ENCODE results near the gene DRG2. TPM values are rescaled to one million over a fixed set of nuclear protein-coding genes. Genes with fewer than 3 reads are reported as not detected.

DRG2 gene
- total RNA-seq, 2 experiments from 2014 or later = 54.5 to 57.0 TPM

- no peak overlapping the region for H3K27ac Mint-ChIP-seq
- H3K9me3 Mint-ChIP-seq (ENCODE audit: low read depth) = no peaks in the 10 kb centered on the region
- no peaks in the 10 kb centered on the region for H3K4me1 Mint-ChIP-seq
- H3K27me3 Mint-ChIP-seq = no peaks in the 10 kb centered on the region
- ATAC-seq (no peak), DNase-seq (no peak)
- no peak overlapping the region for H3K4me3 Mint-ChIP-seq
- H3K36me3 Mint-ChIP-seq = no peaks in the 10 kb centered on the region
- CTCF ChIA-PET = interaction anchor here (1.4 kb wide), 1 partner anchor 10 kb away, joined by 3 read pairs; no protein-coding TSS in a partner anchor
These were observed 45.0 kb downstream of the DRG2 start for GRCh38 chr17:18132711-18133110.

- Mint-ChIP-seq H3K9me3 (ENCODE audit: low read depth) (no peaks in the 10 kb centered on the region), H3K4me3 (no peak overlapping the region), H3K27me3 (no peaks in the 10 kb centered on the region), H3K36me3 (no peaks in the 10 kb centered on the region), H3K27ac (no peak overlapping the region), H3K4me1 (no peaks in the 10 kb centered on the region)
- no peak for DNase-seq
- no peak for ATAC-seq
- CTCF ChIA-PET = no interaction called here
These were observed 48.6 kb downstream of the DRG2 start for GRCh38 chr17:18136357-18136756.

GRCh38 chr17:18138065-18138749 is 50.5 kb downstream of the DRG2 start:
- no peak overlapping the region for H3K4me3 Mint-ChIP-seq

GRCh38 chr17:18139092-18139491 is 51.3 kb downstream of the DRG2 start:
- Mint-ChIP-seq H3K9me3 (ENCODE audit: low read depth) (no peaks in the 10 kb centered on the region), H3K27me3 (no peaks in the 10 kb centered on the region), H3K27ac (no peak overlapping the region), H3K4me3 (no peak overlapping the region), H3K4me1 (no peaks in the 10 kb centered on the region), H3K36me3 (no peaks in the 10 kb centered on the region)
- ATAC-seq (no peak), DNase-seq (no peak)
- CTCF ChIA-PET = interaction anchor here (0.8 to 1.4 kb wide), 2 partner anchors 13 to 49 kb away, joined by 4 to 5 read pairs; no protein-coding TSS in a partner anchor

More at GRCh38 chr17:18138065-18138749, 50.5 kb downstream of the DRG2 start:
- no peaks in the 10 kb centered on the region for H3K9me3 Mint-ChIP-seq (ENCODE audit: low read depth)
- no peaks in the 10 kb centered on the region for H3K4me1 Mint-ChIP-seq
- DNase-seq (no peak), ATAC-seq (no peak)
- H3K27ac Mint-ChIP-seq = no peak overlapping the region
- no peaks in the 10 kb centered on the region for H3K36me3 Mint-ChIP-seq
- H3K27me3 Mint-ChIP-seq = no peaks in the 10 kb centered on the region
- CTCF ChIA-PET = interaction anchor here (0.8 to 1.4 kb wide), 3 partner anchors 14 to 80 kb away, joined by 4 to 5 read pairs (median 4); no protein-coding TSS in a partner anchor

GRCh38 chr17:18139498-18139897 is 51.8 kb downstream of the DRG2 start:
- Mint-ChIP-seq H3K4me1 (no peaks in the 10 kb centered on the region), H3K27me3 (no peaks in the 10 kb centered on the region), H3K9me3 (ENCODE audit: low read depth) (no peaks in the 10 kb centered on the region), H3K36me3 (no peaks in the 10 kb centered on the region), H3K4me3 (no peak overlapping the region), H3K27ac (no peak overlapping the region)
- CTCF ChIA-PET = interaction anchor here (0.9 to 2.5 kb wide), 3 partner anchors 43 to 49 kb away, joined by 3 to 7 read pairs (median 5); no protein-coding TSS in a partner anchor
- ATAC-seq (no peak), DNase-seq (no peak)

- no peak for ATAC-seq
These were observed 52.2 kb downstream of the DRG2 start for GRCh38 chr17:18139949-18140348.

GRCh38 chr17:18140648-18141047 is 52.9 kb downstream of the DRG2 start:
- Mint-ChIP-seq H3K27ac (no peak overlapping the region), H3K9me3 (ENCODE audit: low read depth) (no peaks in the 10 kb centered on the region), H3K4me3 (no peak overlapping the region), H3K27me3 (no peaks in the 10 kb centered on the region), H3K36me3 (no peaks in the 10 kb centered on the region), H3K4me1 (no peaks in the 10 kb centered on the region)
- CTCF ChIA-PET = interaction anchor here (0.9 to 2.5 kb wide), 11 partner anchors 9 to 645 kb away, joined by 3 to 7 read pairs (median 3); partner anchors contain the start of gene RASD1
- DNase-seq = no peak
- no peak for ATAC-seq

More at GRCh38 chr17:18139949-18140348, 52.2 kb downstream of the DRG2 start:
- Mint-ChIP-seq H3K27me3 (no peaks in the 10 kb centered on the region), H3K4me3 (no peak overlapping the region), H3K4me1 (no peaks in the 10 kb centered on the region), H3K36me3 (no peaks in the 10 kb centered on the region), H3K9me3 (ENCODE audit: low read depth) (no peaks in the 10 kb centered on the region), H3K27ac (no peak overlapping the region)
- no peak for DNase-seq
- CTCF ChIA-PET = interaction anchor here (0.9 to 2.5 kb wide), 7 partner anchors 8 to 84 kb away, joined by 3 to 7 read pairs (median 5); no protein-coding TSS in a partner anchor

- Mint-ChIP-seq H3K27ac (no peak overlapping the region), H3K9me3 (ENCODE audit: low read depth) (no peaks in the 10 kb centered on the region), H3K27me3 (no peaks in the 10 kb centered on the region), H3K4me1 (no peaks in the 10 kb centered on the region), H3K4me3 (no peak overlapping the region), H3K36me3 (no peaks in the 10 kb centered on the region)
- no peak for DNase-seq
- CTCF ChIA-PET = interaction anchor here (0.9 to 2.5 kb wide), 12 partner anchors 10 to 645 kb away, joined by 3 to 7 read pairs (median 4); partner anchors contain the start of gene RASD1
- ATAC-seq = peak; percentile 71
These were observed 53.6 kb downstream of the DRG2 start for GRCh38 chr17:18141210-18141803.

- DNase-seq (no peak), ATAC-seq (no peak)
- H3K9me3 Mint-ChIP-seq (ENCODE audit: low read depth) = no peaks in the 10 kb centered on the region
- no peak overlapping the region for H3K27ac Mint-ChIP-seq
- no peak overlapping the region for H3K4me3 Mint-ChIP-seq
- H3K4me1 Mint-ChIP-seq = no peaks in the 10 kb centered on the region
- H3K36me3 Mint-ChIP-seq = no peaks in the 10 kb centered on the region
- CTCF ChIA-PET = interaction anchor here (0.7 to 1.5 kb wide), 6 partner anchors 10 to 40 kb away, joined by 3 to 5 read pairs (median 4); no protein-coding TSS in a partner anchor
- no peaks in the 10 kb centered on the region for H3K27me3 Mint-ChIP-seq
These were observed 54.7 kb downstream of the DRG2 start for GRCh38 chr17:18142417-18142816.

- CTCF ChIA-PET = interaction anchor here (1.5 kb wide), 1 partner anchor 11 kb away, joined by 3 read pairs; no protein-coding TSS in a partner anchor
- DNase-seq (no peak), ATAC-seq (no peak)
- Mint-ChIP-seq H3K27ac (no peak overlapping the region), H3K36me3 (no peaks in the 10 kb centered on the region), H3K4me3 (no peak overlapping the region), H3K4me1 (no peaks in the 10 kb centered on the region), H3K9me3 (ENCODE audit: low read depth) (no peaks in the 10 kb centered on the region), H3K27me3 (no peaks in the 10 kb centered on the region)
These were observed 55.5 kb downstream of the DRG2 start for GRCh38 chr17:18143044-18143936.

GRCh38 chr17:18144261-18144660 is 56.5 kb downstream of the DRG2 start:
- no peaks in the 10 kb centered on the region for H3K36me3 Mint-ChIP-seq
- no peaks in the 10 kb centered on the region for H3K27me3 Mint-ChIP-seq
- ATAC-seq = no peak
- H3K4me1 Mint-ChIP-seq = no peaks in the 10 kb centered on the region
- no peak for DNase-seq
- no peak overlapping the region for H3K4me3 Mint-ChIP-seq
- H3K9me3 Mint-ChIP-seq (ENCODE audit: low read depth) = no peaks in the 10 kb centered on the region
- no peak overlapping the region for H3K27ac Mint-ChIP-seq
- CTCF ChIA-PET = no interaction called here

GRCh38 chr17:18144855-18145254 is 57.1 kb downstream of the DRG2 start:
- ATAC-seq (no peak), DNase-seq (no peak)
- Mint-ChIP-seq H3K27me3 (no peaks in the 10 kb centered on the region), H3K27ac (no peak overlapping the region), H3K4me1 (no peaks in the 10 kb centered on the region), H3K9me3 (ENCODE audit: low read depth) (no peaks in the 10 kb centered on the region), H3K4me3 (no peak overlapping the region), H3K36me3 (no peaks in the 10 kb centered on the region)
- CTCF ChIA-PET = no interaction called here

- H3K4me1 Mint-ChIP-seq = no peaks in the 10 kb centered on the region
- H3K36me3 Mint-ChIP-seq = no peaks in the 10 kb centered on the region
- no peak overlapping the region for H3K27ac Mint-ChIP-seq
- no peak for ATAC-seq
- no peaks in the 10 kb centered on the region for H3K9me3 Mint-ChIP-seq (ENCODE audit: low read depth)
- CTCF ChIA-PET = no interaction called here
- DNase-seq = no peak
- no peaks in the 10 kb centered on the region for H3K27me3 Mint-ChIP-seq
- no peak overlapping the region for H3K4me3 Mint-ChIP-seq
These were observed 58.1 kb downstream of the DRG2 start for GRCh38 chr17:18145811-18146210.
